Measurements from ENCODE around the gene PIP5K1A.
"Not testable (repeated sequence)": the region's sequence is repeated elsewhere in the genome, so short reads cannot be mapped to it uniquely, and the experiment has no call there.

PIP5K1A gene

DNA sequence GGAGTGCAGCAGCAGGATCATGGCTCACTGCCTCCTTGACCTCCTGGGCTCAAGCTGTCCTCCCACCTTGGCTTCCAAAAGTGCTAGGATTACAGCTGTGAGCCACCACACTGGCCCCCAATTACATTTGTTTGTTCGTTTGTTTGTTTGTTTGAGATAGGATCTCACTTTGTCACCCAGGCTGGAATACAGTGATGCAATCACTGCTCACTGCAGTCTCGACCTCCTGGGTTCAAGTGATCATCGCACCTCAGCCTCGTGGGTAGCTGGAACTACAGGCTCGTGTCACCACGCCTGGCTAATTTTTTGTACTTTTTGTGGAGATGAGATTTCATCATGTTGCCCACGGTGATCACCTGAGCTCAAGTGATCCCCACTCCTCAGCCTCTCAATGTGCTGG, 6.3 kb upstream of the PIP5K1A start:
- TF ChIP-seq CTCF (IDR thresholded peaks at IDR 0.05; ENCODE audit: control insufficient read depth, extremely low read depth, insufficient read depth) = no peak
- DNase-seq (ENCODE audit: low read depth) = no peak

GRCh38 chr1:151193304-151193703, 5.0 kb upstream of the PIP5K1A start:
- no peak overlapping the region for H3K4me3 ChIP-seq (ENCODE audit: low read depth, low read length)
- no peak for TF ChIP-seq CTCF (IDR thresholded peaks at IDR 0.05; ENCODE audit: control insufficient read depth, extremely low read depth, insufficient read depth)
- DNase-seq (ENCODE audit: low read depth) = no peak

More for the DNA sequence above, 6.3 kb upstream of the PIP5K1A start:
- H3K4me3 ChIP-seq (ENCODE audit: low read depth, low read length) = no peak overlapping the region

- no peak for DNase-seq (ENCODE audit: low read depth)
- H3K4me3 ChIP-seq (ENCODE audit: low read depth, low read length) = no peak overlapping the region
- no peak for TF ChIP-seq CTCF (IDR thresholded peaks at IDR 0.05; ENCODE audit: control insufficient read depth, extremely low read depth, insufficient read depth)
These were observed 4.5 kb upstream of the PIP5K1A start for GRCh38 chr1:151193856-151194255.

DNA sequence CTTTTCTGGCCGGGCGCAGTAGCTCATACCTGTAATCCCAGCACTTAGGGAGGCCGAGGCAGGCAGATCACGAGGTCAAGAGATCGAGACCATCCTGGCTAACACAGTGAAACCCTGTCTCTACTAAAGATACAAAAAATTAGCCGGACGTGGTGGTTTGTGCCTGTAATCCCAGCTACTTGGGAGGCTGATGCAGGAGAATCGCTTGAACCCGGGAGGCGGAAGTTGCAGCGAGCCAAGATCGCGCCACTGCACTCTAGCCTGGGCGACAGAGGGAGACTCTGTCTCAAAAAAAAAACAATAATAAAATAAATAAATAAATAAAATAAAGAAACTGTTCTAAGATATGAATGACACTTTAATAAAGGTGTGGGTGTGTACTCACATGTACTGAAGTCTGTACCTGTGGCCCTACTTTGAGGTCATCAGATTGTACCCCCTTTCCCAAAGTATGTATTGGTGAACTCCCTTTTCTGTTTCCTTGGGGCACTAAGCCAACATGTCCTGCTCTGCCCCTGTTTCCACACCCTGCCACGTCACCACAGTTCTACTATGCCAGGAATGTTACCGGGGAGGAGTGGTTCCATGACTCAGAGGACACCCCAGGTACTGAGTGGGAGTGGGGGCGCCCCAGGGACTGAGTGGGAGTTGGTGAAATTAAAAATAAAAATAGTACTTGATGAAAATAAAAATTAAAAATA, 3.3 kb upstream of the PIP5K1A start:
- DNase-seq (ENCODE audit: low read depth) = not testable (repeated sequence)
- H3K4me3 ChIP-seq (ENCODE audit: low read depth, low read length) = peak overlapping the region; percentile 41; the same call in 1 of the 2 replicates

GRCh38 chr1:151196292-151196800, 2.0 kb upstream of the PIP5K1A start:
- H3K4me3 ChIP-seq (ENCODE audit: low read depth, low read length) = peak overlapping the region; percentile 41
- TF ChIP-seq CTCF (IDR thresholded peaks at IDR 0.05; ENCODE audit: control insufficient read depth, extremely low read depth, insufficient read depth) = peak; percentile 78
- DNase-seq (ENCODE audit: low read depth) = peak; percentile 73

- no peak for DNase-seq (ENCODE audit: low read depth)
- H3K4me3 ChIP-seq (ENCODE audit: low read depth, low read length) = peak overlapping the region; percentile 87
- no peak for TF ChIP-seq CTCF (IDR thresholded peaks at IDR 0.05; ENCODE audit: control insufficient read depth, extremely low read depth, insufficient read depth)
These were observed 494 bp upstream of the PIP5K1A start for GRCh38 chr1:151197863-151198253.

DNA sequence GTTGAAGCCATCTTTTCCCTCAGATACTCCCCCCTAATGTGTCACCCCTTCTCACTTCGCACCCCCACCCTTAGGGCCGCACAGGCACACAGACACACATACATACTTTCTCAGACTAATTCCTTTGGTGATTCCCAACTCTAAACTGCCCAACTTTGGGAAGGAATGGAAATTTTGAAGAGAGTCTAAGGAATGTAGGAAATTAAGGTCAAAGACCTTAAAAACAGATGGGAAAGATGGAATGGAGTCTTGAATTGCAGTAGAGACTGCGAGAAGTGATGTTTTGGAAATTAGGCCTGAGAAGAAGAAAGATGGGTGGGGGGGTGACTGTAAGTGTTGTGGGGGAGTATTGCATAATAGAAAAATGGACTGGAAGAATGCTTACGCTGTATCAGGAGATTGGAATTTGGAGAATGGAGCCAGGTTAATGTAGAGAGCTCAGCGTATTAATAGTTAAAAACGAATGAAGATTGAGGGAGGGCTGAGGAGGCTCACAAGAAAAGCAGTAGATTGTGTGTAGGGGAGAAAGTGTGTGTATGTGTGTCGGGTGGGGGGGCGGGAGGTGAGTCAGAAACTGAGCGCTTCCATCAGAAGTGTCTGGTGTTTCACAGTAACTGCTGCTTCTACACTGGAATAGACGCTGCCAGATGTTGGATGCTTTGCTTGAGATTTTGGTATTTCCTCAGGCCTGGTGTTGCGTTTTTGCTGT, 1.7 kb downstream of the PIP5K1A start:
- peak overlapping the region; percentile 87 for H3K4me3 ChIP-seq (ENCODE audit: low read depth, low read length)
- no peak for DNase-seq (ENCODE audit: low read depth)
- no peak for TF ChIP-seq CTCF (IDR thresholded peaks at IDR 0.05; ENCODE audit: control insufficient read depth, extremely low read depth, insufficient read depth)

GRCh38 chr1:151205381-151205965, 7.1 kb downstream of the PIP5K1A start:
- not testable (repeated sequence) for H3K4me3 ChIP-seq (ENCODE audit: low read depth, low read length); DNase-seq (ENCODE audit: low read depth)
